Prostate gland (tissue), 2 donors: ENCODE data around the gene PGM5. TPM values are rescaled to one million over a fixed set of nuclear protein-coding genes. Genes with fewer than 3 reads are reported as not detected.

Experiments
- DNase-seq: peaks from one replicate; pipeline ENCODE4 v3.0.0-alpha.2; 2019; ENCODE audit warnings: low spot score
- H3K27ac ChIP-seq, 2 donors: fragments of 200-600 bp; sonication (generic); 2 replicates each; pipeline ENCODE4 v1.5.1; 2017 to 2019
- H3K27me3 ChIP-seq: fragments of 200-600 bp; sonication (generic); replicated peaks from 2 replicates; pipeline ENCODE4 v1.5.1; 2019; ENCODE audit not compliant: insufficient read depth
- H3K36me3 ChIP-seq, 2 donors: fragments of 200-600 bp; sonication (generic); 1 replicate in 1 of 2; 2 replicates in 1 of 2; pipeline versions ENCODE4 v1.5.1 to v1.8.1; 2017 to 2019
- H3K4me1 ChIP-seq: fragments of 200-600 bp; sonication (generic); replicated peaks from 2 replicates; pipeline ENCODE4 v1.5.1; 2019
- H3K4me3 ChIP-seq, 2 donors: fragments of 200-600 bp; sonication (generic); 2 replicates each; pipeline ENCODE4 v1.5.1; 2017 to 2019
- H3K9me3 ChIP-seq: fragments of 200-600 bp; sonication (generic); 2 replicates; pipeline ENCODE4 v1.5.1; 2017
- POLR2A ChIP-seq: fragments of 450-650 bp; IDR thresholded peaks from one replicate; pipeline ENCODE4 v1.6.1; 2016; ENCODE audit warnings: antibody characterized with exemption, mild to moderate bottlenecking
- POLR2AphosphoS5 ChIP-seq: sonication (generic); formaldehyde crosslinking; IDR thresholded peaks from one replicate; pipeline ENCODE4 v1.6.1; 2017; ENCODE audit warnings: antibody characterized with exemption
- WGBS: methylation state at CpG from one replicate; pipeline ENCODE4 v1.1.5; 2018; 5-methylcytosine and 5-hydroxymethylcytosine counted together
- intact Hi-C: fragments of 100-400 bp; cut with DNase I; formaldehyde crosslinking; loops from one replicate; pipeline ENCODE4 v1.14.2; 2022
- total RNA-seq, 2 donors: library from RNA; depleted of rRNA; stranded (reverse); fragments of >200 nt; gene quantifications; one replicate each; pipeline ENCODE4 v1.1.0, GENCODE V29; 2016
- TF ChIP-seq, protein P1 (sequence below), 4 experiments: fragments of 200-600 bp in 2 of 4; fragments of 450-650 bp in 2 of 4; sonication (generic) in 2 of 4; IDR thresholded peaks; 1 replicate in 3 of 4; 2 replicates in 1 of 4; pipeline ENCODE4 v1.5.1; 2016 to 2019; ENCODE audit warnings: antibody characterized with exemption in 4 of 4, mild to moderate bottlenecking in 2 of 4, moderate library complexity in 2 of 4

The PGM5 gene
- total RNA-seq, 2 donors from 2014 or later: 96.5 to 99.6 TPM

DNA sequence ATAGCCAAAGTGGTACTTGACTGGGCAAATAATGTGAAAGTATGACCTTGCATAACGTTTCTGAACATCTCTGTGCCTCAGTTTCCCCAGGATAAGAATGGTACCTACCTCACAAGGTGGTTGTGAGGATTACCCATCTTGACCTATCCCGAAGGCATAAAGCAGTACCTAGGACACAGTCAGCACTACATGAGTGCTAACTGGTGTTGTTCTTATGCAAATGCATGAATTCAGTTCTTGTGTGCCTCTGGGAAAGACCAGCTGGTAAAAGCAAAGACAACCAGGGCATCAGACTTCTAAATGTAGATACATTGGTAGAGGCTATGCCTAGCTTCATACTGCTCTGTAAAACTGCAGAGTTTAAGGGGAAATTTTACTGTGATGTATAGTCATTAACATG, 206.1 kb downstream of the PGM5 start:
- Histone ChIP-seq H3K27ac (no peak overlapping the region), H3K27me3 (no peaks in the 10 kb centered on the region), H3K36me3 (no peaks in the 10 kb centered on the region), H3K4me1 (no peaks in the 10 kb centered on the region), H3K9me3 (no peaks in the 10 kb centered on the region), H3K4me3 (no peak overlapping the region)
- 76% methylated on average over 2 of the region's 2 CpGs for WGBS
- intact Hi-C loops: no loop called here
- TF ChIP-seq POLR2A (no peak), POLR2AphosphoS5 (no peak)
- TF ChIP-seq, protein P1, sequence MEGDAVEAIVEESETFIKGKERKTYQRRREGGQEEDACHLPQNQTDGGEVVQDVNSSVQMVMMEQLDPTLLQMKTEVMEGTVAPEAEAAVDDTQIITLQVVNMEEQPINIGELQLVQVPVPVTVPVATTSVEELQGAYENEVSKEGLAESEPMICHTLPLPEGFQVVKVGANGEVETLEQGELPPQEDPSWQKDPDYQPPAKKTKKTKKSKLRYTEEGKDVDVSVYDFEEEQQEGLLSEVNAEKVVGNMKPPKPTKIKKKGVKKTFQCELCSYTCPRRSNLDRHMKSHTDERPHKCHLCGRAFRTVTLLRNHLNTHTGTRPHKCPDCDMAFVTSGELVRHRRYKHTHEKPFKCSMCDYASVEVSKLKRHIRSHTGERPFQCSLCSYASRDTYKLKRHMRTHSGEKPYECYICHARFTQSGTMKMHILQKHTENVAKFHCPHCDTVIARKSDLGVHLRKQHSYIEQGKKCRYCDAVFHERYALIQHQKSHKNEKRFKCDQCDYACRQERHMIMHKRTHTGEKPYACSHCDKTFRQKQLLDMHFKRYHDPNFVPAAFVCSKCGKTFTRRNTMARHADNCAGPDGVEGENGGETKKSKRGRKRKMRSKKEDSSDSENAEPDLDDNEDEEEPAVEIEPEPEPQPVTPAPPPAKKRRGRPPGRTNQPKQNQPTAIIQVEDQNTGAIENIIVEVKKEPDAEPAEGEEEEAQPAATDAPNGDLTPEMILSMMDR (IDR thresholded peaks at IDR 0.05): no peak
- DNase-seq: no peak

DNA sequence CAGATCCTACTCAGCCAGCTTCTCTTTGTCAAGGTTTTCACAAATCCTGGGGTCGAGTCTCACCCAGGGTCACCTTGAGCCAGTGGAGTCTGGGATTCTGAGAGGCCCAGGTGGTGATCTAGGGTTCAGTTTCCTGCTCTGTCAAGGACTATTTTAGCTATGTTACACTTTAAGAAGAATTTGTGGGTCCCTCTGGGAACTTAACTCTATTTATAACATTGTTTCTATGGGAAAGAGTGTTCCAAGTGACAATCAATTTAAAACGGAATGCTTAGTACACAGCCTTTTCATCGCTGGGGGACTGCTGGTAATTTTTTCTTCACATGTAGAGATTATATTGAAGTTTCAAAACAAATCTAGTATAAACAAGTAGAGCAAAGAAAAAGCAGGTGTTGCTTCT, 211.2 kb downstream of the PGM5 start:
- no peaks in the 10 kb centered on the region for H3K9me3 ChIP-seq
- no peaks in the 10 kb centered on the region for H3K4me1 ChIP-seq
- TF ChIP-seq POLR2A (no peak), POLR2AphosphoS5 (no peak)
- TF ChIP-seq, protein P1 (IDR thresholded peaks at IDR 0.05): no peak
- intact Hi-C loops: no loop called here
- no peaks in the 10 kb centered on the region for H3K36me3 ChIP-seq
- no peak overlapping the region for H3K27ac ChIP-seq
- DNase-seq: no peak
- 83% methylated on average over 3 of the region's 3 CpGs for WGBS
- H3K4me3 ChIP-seq: no peak overlapping the region
- no peaks in the 10 kb centered on the region for H3K27me3 ChIP-seq

DNA sequence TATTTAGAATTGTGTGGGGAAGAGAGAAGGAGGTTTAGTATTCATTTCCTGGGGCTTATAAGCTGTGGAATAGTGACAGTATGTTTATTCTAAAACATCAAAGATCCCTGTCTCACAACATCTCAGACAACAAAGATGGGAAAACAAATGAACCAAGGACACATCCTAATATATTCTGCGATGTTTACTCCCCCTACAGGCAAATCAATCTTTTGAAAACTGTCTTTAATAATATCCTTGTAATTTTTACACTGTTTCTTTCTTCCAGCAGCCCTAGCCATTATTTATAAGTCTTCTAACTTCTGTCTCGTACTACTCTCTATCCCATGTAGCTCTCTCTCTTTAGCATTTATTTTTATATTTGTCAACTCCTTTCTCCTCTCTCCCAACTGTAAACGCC, 217.7 kb downstream of the PGM5 start:
- TF ChIP-seq POLR2AphosphoS5 (no peak), POLR2A (no peak)
- TF ChIP-seq, protein P1 (IDR thresholded peaks at IDR 0.05): peak in 2 of 4 experiments; percentile 27 to 30
- DNase-seq: no peak
- H3K9me3 ChIP-seq: no peaks in the 10 kb centered on the region
- WGBS: 44% methylated on average over 3 of the region's 3 CpGs
- no peaks in the 10 kb centered on the region for H3K27me3 ChIP-seq
- no peaks in the 10 kb centered on the region for H3K36me3 ChIP-seq
- H3K27ac ChIP-seq: no peak overlapping the region
- H3K4me1 ChIP-seq: no peaks in the 10 kb centered on the region
- intact Hi-C loops: no loop called here
- H3K4me3 ChIP-seq: no peak overlapping the region

DNA sequence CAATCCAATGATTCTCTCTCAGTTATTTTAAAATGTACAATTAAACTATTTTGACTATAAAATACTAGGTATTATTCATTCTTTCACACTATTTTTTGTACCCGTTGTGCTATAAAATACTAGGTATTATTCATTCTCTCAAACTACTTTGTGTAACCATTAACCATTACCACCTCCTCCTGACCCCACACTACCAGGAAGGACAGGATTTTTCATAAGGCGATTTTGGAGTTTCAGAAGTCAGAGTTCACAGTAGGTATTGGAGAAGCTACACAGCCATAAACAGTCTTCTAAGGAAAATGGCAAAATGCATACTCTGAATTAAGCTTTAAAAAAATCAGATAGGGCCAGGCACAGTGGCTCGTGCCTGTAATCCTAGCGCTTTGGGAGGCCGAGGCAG, 219.4 kb downstream of the PGM5 start:
- Histone ChIP-seq H3K4me3 (no peak overlapping the region), H3K27me3 (no peaks in the 10 kb centered on the region), H3K9me3 (no peaks in the 10 kb centered on the region), H3K36me3 (no peaks in the 10 kb centered on the region), H3K4me1 (no peaks in the 10 kb centered on the region), H3K27ac (no peak overlapping the region)
- TF ChIP-seq POLR2AphosphoS5 (no peak), POLR2A (no peak)
- TF ChIP-seq, protein P1 (IDR thresholded peaks at IDR 0.05): no peak
- DNase-seq: no peak
- 68% methylated on average over 5 of the region's 5 CpGs for WGBS
- intact Hi-C loops: no loop called here

DNA sequence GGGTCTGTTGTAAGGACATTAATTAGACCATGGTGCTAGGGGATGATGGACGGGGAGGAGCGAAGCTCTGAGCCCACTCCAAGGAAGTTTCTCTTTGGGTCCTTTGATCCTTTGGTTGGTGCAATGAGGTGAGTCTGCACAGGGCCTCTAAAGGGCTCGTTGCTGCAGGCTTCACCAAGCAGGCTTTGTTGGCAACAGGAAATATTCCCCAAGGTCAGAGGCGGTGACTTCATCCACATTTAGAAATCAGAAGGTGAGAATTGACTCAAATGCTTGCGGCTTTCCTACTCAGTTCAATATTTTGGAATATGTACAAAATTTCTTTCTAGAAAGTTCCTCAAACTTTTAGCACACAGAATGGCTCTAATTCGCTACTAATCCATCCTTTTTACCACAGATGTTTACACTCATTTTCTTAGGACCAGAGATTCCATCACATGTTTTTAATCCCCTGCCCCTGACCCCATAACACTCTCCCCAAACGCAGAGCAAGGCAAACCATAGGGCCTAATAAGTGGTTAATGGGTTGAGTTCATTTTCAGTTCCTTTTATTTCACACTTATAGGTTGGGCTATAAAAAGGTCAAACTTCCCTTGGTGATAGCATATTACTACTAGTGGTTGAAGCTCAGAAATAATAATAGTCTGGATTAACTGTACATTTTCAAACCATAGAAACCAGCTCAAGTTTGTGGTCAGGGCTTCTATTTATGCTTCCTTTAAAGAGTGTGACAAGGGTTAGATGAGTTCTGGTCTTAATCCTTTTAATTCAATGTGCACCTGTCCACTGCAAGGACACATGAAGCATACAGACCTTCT, 221.6 kb downstream of the PGM5 start:
- intact Hi-C loops: no loop called here
- H3K27me3 ChIP-seq: no peaks in the 10 kb centered on the region
- no peaks in the 10 kb centered on the region for H3K4me1 ChIP-seq
- TF ChIP-seq POLR2A (no peak), POLR2AphosphoS5 (no peak)
- TF ChIP-seq, protein P1 (IDR thresholded peaks at IDR 0.05): no peak
- DNase-seq: no peak
- no peak overlapping the region for H3K27ac ChIP-seq
- no peaks in the 10 kb centered on the region for H3K9me3 ChIP-seq
- whole genome bisulfite sequencing: 91% methylated on average over 7 of the region's 7 CpGs
- no peak overlapping the region for H3K4me3 ChIP-seq
- no peaks in the 10 kb centered on the region for H3K36me3 ChIP-seq
